ENCODE data around the gene ENDOD1.
"Not testable (repeated sequence)": the region's sequence is repeated elsewhere in the genome, so short reads cannot be mapped to it uniquely, and the experiment has no call there.

The ENDOD1 gene, protein sequence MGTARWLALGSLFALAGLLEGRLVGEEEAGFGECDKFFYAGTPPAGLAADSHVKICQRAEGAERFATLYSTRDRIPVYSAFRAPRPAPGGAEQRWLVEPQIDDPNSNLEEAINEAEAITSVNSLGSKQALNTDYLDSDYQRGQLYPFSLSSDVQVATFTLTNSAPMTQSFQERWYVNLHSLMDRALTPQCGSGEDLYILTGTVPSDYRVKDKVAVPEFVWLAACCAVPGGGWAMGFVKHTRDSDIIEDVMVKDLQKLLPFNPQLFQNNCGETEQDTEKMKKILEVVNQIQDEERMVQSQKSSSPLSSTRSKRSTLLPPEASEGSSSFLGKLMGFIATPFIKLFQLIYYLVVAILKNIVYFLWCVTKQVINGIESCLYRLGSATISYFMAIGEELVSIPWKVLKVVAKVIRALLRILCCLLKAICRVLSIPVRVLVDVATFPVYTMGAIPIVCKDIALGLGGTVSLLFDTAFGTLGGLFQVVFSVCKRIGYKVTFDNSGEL

DNA sequence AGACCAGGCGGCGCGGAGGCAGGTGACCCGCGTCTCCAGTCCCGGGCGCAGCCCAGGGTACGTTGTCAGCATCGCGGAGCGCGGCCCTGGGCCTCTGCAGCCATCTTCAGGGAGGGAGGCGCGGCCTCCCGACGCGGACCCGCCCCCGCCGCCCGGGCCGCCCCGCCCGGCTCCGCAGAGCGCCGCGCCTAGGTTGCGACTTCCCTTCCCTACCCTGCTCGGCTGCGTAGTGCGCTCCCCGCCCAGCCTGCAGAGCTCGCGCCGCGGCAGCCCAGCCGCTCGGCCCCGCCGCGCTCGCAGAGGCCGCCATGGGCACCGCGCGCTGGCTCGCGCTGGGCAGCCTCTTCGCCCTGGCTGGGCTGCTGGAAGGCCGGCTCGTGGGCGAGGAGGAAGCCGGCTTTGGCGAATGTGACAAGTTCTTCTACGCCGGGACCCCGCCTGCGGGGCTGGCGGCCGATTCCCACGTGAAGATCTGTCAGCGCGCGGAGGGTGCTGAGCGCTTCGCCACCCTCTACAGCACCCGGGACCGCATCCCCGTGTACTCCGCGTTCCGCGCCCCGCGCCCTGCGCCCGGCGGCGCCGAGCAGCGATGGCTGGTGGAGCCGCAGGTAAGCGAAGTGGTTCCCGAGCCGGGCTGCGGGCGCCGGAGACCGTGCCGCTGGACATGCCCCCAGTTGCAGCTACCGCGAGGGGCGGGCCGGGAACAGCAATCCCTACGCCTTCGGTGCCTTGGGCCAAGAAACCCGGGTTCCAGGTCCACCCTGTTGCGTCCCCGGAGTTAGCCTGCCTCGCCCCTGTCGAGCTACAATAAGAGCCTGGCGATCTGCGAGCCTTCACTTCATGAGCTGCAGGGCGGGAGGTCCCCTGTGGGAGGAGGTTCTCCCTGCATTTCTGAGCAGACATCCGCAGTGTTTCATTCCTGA, at the start of gene ENDOD1:
Gene ENDOD1, plus strand, starts transcription at position 227 of the 923 bp plus-strand sequence. Its CDS starts 82 bp downstream, at position 309.
- DNase-seq (ENCODE audit: low spot score): peak; percentile 84

DNA sequence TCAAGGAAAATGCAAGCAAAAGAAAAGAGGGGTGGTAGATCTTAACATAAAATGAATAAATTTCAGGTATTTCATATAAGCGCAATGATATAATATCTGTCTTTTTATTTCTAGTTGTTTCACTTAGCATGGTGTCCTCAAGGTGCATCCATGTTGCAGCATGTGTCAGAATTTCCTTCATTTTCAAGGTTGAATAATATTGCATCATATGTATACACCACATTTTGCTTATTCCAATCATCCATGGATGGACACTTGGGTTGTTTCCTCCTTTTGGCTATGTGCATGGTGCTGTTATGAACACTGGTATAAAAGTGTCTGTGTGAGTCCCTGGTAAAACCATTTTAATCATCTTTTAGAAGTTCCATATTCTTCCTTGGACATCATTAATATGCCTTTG, 47.4 kb upstream of the ENDOD1 start:
- DNase-seq (ENCODE audit: low spot score): no peak

DNA sequence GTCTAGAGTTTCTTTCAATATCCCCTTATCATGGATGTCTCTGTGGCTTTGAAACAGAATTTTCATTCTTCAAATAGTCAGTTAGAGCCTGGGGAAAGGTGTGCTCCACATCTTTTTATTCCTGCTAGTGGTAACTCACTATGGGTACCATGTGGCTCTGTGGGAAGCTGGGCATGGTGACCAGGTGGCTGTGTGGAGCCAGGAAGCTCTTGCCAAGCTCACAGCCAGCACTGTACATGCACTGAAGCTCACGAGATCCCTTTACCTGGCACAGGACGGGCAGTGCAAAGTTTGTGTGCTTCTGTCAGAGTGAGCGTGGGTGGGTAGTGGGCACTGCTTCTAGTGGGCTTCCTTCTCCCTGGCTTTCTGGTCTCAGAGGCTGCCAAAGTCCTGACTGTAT, 46.7 kb upstream of the ENDOD1 start:
- no peak for DNase-seq (ENCODE audit: low spot score)

DNA sequence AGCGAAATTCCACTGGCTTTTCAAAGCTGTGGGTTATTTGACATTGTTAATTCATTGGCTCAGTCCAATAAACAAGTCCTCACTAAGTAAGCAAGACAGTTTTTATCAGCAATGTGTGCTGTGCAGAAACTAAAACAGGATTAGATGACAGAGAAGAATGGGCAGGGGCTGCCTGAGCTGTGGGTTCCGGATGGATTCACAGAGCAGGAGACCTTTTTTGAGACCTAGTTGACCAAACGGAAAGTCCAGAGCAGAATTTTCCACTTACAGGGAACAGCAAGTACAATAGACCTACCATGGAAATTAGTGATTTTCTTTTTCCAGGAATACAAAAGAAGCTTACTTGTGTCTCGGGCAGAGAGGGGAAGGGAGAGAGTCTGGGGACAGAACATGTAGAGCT, 45.6 kb upstream of the ENDOD1 start:
- no peak for DNase-seq (ENCODE audit: low spot score)

DNA sequence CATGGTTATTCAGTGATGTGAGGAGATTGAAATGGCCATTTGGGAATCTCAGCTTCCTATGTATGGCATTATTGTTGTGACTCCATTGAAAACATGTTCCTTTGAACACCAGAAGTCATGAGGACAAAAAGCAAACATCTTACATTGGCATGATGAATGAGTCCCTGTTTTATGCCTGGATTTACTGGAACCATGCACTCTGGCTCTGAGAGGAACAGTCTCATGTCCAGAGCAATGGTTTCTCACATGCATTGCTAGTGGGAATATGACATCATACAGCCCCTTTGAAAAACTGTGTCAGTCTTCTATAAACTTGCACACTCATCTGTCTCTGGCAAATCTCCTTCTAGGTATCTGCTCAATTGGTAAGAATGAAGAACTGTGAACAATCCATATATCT, 43.8 kb upstream of the ENDOD1 start:
- no peak for DNase-seq (ENCODE audit: low spot score)

DNA sequence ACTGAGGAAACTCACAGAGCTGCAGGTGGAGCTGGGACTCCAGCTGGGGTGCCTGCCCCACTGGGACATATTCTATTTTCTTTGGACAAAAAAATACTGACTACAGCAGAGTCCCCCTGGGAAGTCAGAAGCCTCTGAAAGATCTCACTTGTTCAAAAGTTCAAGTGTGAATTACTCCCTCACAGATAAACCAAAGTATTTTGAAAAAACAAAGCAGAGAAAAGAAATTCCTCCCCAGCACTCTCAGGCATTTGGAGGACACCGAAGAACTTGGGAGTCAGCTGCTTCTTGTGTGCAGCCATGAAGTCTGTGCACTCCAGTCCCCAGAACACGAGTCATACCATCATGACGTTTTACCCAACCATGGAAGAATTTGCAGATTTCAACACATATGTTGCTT, 40.5 kb upstream of the ENDOD1 start, which contains the start of gene KDM4F:
Gene KDM4F, plus strand, starts transcription at position 301 of the 400 bp plus-strand sequence.
- not testable (repeated sequence) for DNase-seq (ENCODE audit: low spot score)

DNA sequence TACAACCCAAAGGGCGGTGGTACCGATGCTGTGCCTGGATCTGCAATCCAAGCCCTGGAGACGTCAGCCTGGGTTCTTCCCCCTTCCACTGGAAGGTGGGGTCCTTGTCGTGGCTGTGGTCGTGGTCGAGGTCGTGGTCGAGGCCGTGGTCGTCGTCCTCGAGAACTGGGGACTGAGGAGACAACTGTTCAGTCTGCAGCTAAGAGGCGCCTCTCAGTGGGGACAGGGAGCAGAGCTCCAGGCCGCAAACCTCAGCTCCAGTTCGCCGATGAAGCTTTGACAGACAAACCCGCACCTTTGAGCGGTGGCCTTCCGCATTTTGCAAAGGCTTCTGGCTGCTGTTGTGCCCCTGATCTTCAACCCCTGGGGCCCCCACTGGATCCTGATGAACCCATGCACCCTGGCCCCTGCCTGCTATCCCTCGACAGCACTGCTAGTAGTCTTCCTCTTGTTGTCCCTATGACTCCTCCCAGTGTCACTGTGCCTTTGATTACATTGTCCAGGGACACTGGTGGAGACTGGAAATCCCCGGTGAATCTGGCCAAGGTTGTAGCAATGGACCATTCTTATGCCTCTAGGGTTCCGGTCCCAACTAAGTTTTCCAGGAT, 38.9 kb upstream of the ENDOD1 start:
- no peak for DNase-seq (ENCODE audit: low spot score)

DNA sequence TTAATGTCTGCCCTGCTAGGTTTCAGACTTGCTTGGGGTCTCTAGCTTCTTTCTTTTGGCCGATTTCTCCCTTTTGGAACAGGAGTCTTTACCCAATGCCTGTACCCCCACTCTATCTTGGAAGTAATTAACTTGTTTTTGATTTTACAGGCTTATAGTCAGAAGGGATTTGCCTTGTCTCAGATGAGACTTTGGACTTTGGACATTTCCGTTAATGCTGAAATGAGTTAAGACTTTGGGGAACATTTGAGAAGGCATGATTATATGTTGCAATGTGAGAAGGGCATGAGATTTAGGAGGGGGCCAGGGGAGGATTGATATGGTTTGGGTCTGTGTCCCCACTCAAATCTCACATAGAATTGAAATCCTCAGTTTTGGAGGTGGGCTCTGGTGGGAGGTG, 35.3 kb upstream of the ENDOD1 start:
- no peak for DNase-seq (ENCODE audit: low spot score)

DNA sequence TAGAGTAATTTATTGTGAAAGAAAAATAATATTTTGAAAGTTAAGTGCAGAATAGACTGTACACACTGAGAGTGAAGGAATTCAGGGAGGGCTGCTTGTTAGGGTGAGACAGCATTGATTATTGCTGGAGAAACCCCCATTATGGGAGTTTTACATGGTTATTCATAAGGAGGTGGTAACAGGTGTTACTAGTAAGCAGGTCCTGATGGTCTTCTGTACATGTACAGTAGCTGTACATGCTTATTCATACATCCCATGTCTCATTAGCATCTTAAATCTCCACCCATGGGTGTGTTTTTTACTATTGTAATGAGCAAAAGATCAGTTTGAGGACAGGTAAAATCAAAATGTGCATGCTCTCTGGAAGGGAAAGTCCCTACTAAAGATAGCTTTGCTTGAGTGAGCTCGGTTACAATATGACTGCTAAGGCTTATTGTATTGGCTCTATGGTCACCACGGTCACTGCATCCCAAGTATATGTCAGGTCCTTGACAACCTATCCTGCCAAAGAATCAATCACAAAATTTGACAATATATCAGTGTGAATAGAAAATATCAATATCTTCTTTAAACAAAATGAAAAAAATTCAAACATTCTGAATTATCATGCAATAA, 34.3 kb upstream of the ENDOD1 start:
- DNase-seq (ENCODE audit: low spot score): no peak

DNA sequence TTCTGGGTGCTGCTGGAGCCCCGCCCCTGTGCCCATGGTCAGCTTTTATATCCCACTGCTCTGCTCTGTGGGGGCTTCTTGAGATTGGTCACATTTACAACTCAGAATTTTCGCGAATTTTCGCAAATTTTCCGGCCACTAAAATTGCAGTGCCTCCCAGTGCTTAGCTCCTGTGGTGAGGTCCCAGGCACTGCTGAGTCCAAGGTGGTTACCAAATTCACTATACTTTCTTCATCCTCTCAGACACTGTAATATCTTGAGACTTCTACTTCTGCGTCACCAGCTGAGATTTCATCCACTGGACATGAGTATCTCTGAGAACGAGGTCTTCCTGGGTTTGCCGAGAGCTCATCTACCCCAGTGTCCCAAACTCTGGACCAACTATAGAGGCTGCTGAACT, 31.7 kb upstream of the ENDOD1 start:
- DNase-seq (ENCODE audit: low spot score): no peak

DNA sequence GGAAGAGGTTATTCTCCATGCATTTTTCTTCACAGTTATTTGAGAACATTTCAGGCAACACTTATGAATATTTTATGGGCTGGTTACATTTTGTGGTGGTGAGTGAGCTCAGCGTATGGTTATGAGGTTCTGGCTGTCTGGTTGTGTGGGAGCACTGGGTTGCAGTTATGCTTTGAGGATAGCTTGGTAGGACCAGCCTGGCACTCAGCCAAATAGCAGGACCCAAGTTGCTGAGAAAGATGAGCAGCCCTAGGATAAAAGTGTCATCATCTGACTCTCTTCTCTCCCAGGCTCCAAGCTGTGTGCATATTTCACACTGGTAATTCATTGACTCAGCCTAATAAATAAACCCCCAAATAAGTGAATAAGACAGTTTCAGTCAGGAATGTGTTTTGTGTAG, 31.0 kb upstream of the ENDOD1 start:
- no peak for DNase-seq (ENCODE audit: low spot score)

DNA sequence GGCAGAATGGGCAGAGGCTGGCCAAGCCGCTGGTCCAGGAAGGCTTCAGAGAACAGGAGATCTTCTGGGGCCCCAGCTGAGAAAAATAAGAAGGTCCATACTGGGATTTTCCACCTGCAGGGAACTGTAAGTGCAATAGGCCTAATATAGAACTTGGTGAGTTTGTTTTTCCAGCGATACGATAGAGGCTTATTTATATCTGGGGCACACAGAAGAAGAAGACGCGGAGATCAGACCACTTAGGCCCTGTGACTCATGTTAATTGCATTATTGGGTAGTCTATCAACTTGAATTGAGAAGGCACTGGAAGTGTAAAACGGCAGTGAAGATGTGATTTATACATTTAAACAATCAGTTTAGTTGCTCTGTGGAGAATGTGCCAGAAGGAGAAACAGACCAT, 30.6 kb upstream of the ENDOD1 start:
- DNase-seq (ENCODE audit: low spot score): no peak

DNA sequence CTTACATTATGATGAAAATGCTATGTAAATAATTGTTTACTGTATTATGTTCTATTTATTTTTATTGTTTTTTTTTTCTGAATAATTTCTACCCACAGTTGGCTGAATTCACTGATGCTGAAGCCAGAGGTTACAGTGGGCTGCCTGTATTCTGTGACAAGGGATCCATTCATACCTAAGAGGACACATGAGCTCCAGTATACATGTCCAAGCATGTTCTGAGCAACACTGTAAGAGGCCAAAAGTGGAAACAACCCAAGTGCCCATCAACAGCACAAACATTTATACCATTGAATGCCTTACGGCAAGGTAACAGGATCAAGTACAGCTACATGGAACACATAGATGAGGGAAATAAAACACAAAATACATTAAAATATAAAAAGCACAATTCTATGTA, 24.3 kb upstream of the ENDOD1 start:
- no peak for DNase-seq (ENCODE audit: low spot score)

DNA sequence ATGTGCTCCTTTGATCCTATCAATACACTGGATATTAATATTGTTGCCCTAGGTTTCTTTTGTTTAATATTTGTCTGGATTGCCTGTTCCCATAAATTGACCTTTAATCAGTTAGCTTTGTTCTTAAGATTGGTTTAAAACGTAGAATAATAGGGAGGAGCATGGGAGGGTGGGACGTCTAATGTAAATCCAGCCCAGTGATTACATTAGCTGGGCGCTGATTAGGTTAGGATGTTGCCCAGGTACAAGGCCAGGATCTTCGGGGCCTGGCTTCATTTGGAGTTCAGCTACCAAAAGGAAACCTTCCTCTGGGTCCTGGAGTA, 23.0 kb upstream of the ENDOD1 start, which contains the start of gene SRSF8:
Gene SRSF8, plus strand, starts transcription at position 204 of the 323 bp plus-strand sequence. CDS start 308 bp downstream, outside the sequence.
- no peak for DNase-seq (ENCODE audit: low spot score)

DNA sequence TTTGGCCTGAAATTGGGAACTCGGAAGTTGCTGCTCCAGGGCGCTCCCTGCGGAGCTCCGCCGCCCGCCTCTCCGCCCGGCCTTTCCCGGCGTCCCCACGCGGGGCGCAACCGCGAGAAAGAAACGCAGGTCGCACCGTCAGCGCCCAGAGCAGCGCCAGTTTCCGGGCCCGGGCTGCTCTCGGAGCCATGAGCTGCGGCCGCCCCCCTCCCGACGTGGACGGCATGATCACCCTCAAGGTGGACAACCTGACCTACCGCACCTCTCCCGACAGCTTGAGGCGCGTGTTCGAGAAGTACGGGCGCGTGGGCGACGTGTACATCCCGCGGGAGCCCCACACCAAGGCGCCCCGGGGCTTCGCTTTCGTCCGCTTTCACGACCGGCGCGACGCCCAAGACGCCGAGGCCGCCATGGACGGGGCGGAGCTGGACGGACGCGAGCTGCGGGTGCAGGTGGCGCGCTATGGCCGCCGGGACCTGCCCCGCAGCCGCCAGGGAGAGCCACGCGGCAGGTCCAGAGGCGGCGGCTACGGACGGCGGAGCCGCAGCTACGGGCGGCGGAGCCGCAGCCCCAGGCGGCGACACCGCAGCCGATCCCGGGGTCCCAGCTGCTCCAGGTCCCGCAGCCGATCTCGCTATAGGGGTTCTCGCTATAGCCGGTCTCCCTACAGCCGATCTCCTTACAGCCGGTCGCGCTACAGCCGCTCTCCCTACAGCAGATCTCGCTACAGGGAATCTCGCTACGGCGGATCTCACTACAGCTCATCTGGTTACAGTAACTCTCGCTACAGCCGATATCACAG, 22.4 kb upstream of the ENDOD1 start:
- peak; percentile 68 for DNase-seq (ENCODE audit: low spot score)

DNA sequence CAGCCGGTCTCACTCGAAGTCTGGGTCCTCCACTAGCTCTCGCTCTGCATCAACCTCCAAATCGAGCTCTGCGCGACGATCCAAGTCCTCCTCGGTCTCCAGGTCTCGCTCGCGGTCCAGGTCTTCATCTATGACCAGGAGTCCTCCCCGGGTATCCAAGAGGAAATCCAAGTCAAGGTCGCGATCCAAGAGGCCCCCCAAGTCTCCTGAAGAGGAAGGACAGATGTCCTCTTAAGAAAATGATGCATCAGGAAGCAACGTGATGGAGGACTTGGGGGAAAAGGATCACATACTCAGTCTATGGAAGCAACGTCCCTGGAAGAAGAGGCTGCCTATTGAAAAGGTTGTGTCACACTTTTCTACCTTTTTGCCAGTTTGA, 21.8 kb upstream of the ENDOD1 start:
- DNase-seq (ENCODE audit: low spot score): no peak

DNA sequence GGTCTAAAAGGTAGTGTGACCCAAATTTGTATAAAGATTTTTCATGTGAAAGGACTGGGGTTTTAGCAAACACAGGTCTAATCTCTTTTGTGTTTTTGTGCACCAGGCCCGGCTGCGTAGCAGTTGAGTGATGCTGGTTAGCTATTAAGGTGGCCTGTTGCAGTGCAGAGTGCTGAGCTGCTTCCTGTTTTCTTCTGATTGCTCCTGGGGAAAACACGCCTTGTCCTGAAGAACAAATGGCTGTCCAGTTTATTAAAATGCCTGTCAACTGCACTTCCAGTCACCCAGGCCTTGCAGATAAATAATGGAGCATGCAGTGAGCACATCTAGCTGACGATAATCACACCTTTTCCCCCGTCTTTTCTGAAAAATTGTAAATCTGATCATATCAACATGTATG, 21.1 kb upstream of the ENDOD1 start:
- DNase-seq (ENCODE audit: low spot score): peak; percentile 85

DNA sequence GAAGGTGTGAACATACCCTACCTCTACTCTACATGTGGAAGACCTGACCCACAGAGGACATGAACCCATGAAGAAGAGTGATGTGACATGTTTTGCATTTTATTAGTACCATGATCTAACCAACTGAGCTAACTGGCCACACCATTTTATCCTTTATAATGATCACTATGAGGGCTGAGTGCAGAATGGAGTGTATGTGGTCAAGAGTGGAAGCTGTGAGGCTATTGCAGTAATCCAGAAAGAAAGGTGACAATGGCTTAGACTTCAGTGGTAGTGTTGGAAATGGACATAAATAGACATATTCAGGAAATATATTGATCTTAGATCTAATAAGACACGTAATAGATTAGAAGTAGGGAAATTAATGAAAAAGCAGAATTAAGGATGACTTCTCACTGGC, 19.2 kb upstream of the ENDOD1 start:
- DNase-seq (ENCODE audit: low spot score): no peak

DNA sequence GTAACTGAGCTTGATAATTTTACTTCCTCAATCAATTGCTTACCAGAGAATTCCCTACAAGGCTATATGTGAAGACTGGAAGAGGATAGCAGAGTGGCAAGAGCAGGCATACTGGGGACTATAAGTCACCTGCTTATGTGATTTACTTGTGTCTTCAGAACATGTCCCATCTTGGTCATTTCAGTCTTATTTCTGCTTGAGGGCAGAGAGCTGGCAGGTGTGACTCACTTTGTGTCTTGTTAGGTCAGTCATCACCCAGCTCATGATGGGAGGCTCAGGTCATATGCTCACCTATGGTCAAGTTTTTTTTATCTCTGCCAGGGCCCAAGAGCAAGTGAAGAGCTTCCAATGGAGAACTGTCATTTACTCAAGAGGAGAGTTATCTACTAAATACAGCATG, 16.7 kb upstream of the ENDOD1 start:
- no peak for DNase-seq (ENCODE audit: low spot score)

DNA sequence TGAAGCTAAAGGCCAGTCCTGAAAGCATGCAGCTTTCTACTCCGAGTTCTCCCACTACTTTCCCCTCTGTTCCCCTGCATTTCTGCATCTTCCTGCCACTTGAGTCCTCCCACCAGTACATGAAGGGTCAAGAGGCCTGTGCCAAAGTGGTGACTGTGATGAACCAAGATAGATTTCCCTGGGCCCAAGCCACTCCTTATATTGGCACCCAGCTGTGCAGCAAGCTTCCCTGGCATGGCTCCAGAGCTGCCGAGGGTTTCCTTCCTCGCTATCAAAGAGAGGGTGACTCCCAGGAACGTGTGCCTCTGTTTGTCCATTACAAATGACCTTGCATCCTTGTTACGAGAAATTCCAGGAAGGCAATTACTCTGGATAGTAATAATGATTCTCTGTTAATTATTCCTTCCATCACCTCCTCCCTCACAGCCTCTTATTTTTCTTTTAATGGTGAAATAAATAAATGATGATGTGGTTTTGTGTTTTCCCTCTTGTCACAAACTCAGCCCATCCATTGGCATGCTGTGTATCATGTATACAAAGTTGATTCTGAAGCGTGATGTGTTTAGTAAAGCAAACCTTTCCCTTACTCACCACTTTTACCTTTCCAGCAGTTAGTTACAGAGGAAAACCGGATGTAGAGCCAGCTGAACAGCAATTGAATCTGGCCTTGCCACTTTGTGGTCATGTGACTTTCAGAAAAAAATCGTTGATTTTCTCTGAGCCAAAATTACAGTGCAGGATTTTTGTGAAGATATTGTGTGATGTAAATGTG, 14.7 kb upstream of the ENDOD1 start:
- no peak for DNase-seq (ENCODE audit: low spot score)

Data from CD4-positive, alpha-beta T cell treated with Interleukin-15 for 4 hours (primary cell).